HG03442 (cell line): ENCODE results near the gene GRIP1.
A peak's percentile ranks its signal among the peaks of the same experiment; 100 is the strongest.

ENCODE experiments used
- ATAC-seq: cut with Tn5 transposase; IDR thresholded peaks from one replicate; pipeline ENCODE4 v1.9.1; 2021; ENCODE audit warnings: mild to moderate bottlenecking, moderate library complexity; ENCODE audit not compliant: unreplicated experiment

Gene GRIP1

GRCh38 chr12:66482351-66483203, 196.3 kb downstream of the GRIP1 start:
- no peak for ATAC-seq

- ATAC-seq = no peak
These were observed 210.9 kb downstream of the GRIP1 start for GRCh38 chr12:66467932-66468331.

DNA sequence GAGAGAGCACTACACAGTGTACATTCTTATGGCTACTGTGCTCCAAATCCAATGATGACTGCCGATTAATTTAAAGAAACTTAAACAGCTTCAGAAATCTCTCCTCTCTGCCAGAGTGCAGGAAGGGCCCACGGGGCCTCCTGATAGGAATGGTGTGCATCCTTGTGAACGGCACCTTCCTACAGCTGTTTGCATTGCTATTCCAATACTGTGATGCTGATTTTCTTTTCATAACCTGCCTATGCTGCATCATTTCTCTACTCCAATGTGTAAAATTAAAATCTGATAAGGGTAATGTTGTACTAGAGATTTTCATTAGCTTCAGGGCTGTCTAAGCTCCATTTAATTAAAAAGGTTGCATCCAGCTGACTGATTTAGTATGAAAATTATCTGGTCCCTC, 217.5 kb downstream of the GRIP1 start:
- ATAC-seq = no peak

- ATAC-seq = no peak
These were observed 218.9 kb downstream of the GRIP1 start for GRCh38 chr12:66459944-66460482.

DNA sequence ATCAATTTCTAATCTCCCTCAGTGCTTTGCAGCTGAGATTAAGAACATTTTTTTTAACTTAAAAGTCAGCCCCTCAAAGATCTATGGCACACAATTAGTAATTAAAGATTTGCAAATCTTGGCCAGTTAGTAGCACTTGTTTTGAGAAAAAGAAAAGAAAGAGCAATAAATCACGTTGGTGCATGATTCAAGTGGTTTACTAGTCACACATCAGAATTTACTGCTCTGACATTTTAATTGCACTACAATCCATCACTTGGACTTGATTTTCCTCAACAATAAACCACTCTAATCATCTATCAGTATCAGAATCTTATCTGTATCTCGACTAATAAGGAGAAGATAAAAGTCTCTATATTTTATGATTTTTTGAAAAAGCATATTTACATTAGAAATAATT, 222.3 kb downstream of the GRIP1 start:
- ATAC-seq = no peak

- peak; percentile 88 for ATAC-seq
These were observed 225.0 kb downstream of the GRIP1 start for GRCh38 chr12:66453844-66454243.

DNA sequence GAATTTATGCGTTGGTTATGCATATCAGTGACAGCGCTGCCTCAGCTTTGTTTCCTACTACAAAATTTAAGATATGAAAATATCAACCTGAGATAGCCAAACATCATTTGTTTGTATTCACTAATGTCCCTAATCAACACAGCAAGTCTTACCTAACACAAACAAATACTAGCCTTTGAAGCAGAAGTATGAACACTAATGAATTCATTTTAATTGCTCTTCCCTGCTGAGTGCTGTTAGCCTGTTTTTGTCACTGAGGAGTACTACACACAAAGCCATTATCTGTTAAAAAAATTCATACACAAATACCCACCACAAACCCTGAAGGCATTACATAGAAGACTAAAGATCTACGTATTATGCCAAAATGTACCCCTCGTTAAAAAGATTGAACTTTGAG, 225.8 kb downstream of the GRIP1 start:
- ATAC-seq = no peak

- ATAC-seq = no peak
These were observed 229.3 kb downstream of the GRIP1 start for GRCh38 chr12:66449531-66449930.

DNA sequence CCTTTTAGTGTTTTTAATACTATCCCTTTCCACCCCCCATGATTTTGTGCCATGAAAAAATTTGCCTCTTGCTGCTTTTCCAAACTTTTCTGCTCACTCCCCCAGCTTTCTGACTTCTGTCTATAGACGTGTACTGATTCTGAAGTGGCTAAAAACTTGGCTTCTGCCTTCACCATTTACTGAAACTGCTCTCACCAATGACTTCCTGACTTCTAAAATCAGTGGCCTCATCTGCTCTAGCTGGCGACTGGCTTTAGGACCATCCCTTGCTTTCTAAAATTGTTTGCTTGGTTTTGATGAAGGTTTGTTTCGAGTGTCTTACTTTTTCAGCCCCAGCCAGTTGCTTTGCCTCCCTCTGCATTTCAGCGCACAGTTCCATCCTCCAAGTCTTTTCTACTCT, 231.2 kb downstream of the GRIP1 start:
- no peak for ATAC-seq

- no peak for ATAC-seq
These were observed 232.6 kb downstream of the GRIP1 start for GRCh38 chr12:66446276-66446675.

- ATAC-seq = no peak
These were observed 236.8 kb downstream of the GRIP1 start for GRCh38 chr12:66441905-66442559.

DNA sequence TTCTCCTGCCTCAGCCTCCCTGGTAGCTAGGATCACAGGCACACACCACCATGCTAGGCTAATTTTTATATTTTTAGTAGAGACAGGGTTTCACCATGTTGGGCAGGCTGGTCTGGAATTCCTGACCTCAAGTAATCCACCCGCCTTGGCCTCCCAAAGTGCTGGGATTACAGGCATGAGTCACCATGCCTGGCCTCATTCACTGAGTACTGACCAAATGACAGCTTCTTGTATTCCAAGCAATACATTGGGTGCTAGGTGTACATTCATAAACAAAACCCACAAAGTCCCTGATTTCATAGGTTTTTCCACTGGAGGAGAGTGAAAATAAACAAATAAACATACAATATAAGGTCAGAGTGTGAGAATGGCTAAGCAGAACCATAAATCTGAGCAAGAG, 240.3 kb downstream of the GRIP1 start:
- no peak for ATAC-seq

- ATAC-seq = no peak
These were observed 248.8 kb downstream of the GRIP1 start for GRCh38 chr12:66430106-66430505.

DNA sequence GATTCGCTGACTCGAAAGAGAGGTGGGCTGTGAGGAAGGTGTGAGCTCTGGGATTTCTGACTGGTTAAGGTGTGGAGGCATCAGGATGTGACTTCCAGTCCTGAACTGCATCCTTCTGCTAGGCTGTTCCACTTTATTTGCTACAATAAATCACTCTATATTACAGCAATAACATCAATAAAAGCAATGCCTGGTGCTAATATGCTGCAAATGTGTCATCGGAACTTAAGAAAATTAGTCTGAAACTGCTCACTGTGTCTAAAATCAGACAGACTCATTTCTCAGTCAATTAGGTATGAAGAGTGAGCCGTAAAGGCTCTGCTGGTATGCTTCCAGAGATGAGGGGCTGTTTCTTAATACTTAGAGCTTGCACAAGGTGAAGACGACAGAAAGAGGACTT, 250.0 kb downstream of the GRIP1 start:
- no peak for ATAC-seq

DNA sequence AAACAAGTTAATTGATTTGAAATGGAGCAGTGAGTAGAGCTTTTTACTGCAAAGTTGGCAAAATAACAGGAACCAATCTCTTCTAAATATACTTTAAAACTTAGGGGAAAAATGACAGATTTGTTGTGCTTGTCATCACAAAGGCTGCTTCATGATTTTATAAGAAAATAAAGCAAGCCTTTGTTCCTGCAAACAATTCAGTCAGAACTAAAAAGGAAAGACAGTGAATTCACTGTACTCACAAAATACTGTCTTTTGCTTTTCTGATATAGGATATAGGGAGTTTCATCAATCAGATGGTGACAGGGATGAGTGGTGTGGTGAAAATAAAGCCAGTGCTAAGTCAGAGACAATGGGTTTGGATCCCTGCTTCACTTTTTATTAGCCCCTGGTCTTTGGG, 250.6 kb downstream of the GRIP1 start:
- no peak for ATAC-seq

- ATAC-seq = no peak
These were observed 252.2 kb downstream of the GRIP1 start for GRCh38 chr12:66426696-66427095.

DNA sequence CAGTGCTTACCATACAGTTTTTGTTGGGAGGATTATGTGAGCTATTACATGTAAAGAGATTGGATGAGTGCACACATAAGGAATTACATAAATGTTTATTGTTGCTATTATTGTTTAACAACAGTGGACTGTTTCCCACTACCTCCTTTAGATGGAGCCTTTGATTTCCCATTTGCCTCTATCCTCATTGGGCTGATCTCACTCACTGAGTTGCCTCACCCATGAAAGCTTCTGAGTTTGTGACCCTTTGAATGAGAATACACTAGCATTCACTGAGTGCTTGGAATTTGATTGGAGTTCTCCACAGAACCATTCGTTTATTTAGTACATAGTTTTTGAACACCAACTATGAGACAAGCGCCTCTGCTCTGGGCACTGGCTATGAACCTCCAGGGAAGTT, 255.6 kb downstream of the GRIP1 start:
- no peak for ATAC-seq

GRCh38 chr12:66418908-66419307, 260.0 kb downstream of the GRIP1 start:
- no peak for ATAC-seq

DNA sequence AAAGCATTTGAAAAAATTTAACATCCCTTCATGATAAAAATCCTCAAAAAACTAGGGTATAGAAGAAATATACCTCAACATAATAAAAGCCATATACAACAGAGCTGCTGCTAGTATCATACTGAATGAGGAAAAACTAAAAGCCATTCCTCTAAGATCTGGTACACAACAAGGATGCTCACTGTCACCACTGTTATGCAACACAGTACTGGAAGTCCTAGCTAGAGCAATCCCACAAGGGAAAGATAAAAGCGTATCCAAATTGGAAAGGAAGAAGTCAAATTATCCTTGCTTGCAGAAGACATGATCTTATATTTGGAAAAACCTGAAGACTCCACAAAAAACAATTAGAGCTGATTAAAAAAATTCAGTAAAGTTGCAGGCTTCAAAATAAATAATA, 261.7 kb downstream of the GRIP1 start:
- no peak for ATAC-seq

DNA sequence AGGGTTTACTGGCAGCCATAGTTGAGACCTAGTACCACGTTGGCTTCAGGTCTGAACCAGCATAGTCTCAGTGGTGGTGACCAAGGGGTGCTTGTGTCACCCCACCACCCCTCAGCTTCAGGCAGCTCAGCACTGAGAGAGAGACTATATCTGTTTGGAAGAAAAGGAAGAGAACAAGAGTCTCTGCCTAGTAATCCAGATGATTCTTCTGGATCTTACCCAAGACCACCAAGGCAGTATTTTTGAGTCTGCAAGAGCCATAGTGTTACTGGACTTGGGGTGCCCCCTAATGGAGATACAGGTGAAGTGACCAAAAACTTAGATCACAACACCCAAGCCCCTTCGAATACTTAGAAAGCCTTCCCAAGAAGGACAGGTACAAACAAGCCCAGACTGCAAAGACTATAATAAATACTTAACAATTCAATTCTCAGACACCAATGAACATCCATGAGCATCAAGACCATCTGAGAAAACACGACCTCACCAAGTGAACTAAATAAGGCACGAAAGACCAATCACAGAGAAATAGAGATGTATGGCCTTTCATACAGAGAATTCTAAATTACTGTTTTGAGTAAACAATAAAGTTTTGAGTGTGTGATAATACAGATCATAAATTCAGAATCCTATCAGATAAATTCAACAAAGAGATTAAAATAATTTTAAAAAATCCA, 269.5 kb downstream of the GRIP1 start:
- peak; percentile 45 for ATAC-seq

DNA sequence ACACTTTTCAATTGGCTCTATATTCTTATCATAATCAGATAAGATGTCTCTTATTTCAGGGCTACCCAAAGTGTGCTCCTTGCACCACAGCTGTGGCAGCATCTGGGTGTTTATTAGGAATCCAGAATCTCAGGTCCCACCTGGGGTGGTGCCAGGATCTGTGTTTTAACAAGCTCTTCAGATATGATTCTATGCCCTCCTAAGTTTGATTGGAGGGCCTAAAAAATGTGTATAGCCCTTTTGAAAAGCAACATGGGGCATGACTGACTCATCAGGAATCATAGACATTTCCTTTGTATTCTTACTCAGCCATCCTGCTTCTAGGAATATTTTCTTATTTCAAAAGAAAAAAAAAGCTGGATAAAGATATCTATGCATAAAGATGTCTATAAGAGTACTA, 273.5 kb downstream of the GRIP1 start:
- ATAC-seq = no peak

- ATAC-seq = no peak
These were observed 275.1 kb downstream of the GRIP1 start for GRCh38 chr12:66403746-66404145.
